Glutamatergic neuron (in vitro differentiated cells): ENCODE data around the gene COPS8. TPM values are rescaled to one million over a fixed set of nuclear protein-coding genes. Genes with fewer than 3 reads are reported as not detected.

ENCODE experiments used
- DNase-seq: peaks from one replicate; pipeline ENCODE4 v3.0.0; 2022
- H3K27ac Mint-ChIP-seq: one replicate; pipeline ENCODE4 v1.8.0; 2020; ENCODE audit warnings: mild to moderate bottlenecking, mixed read lengths, inconsistent platforms; ENCODE audit not compliant: unreplicated experiment
- H3K27me3 Mint-ChIP-seq: one replicate; pipeline ENCODE4 v1.8.0; 2020; ENCODE audit warnings: mild to moderate bottlenecking, moderate library complexity, mixed read lengths, inconsistent platforms; ENCODE audit not compliant: unreplicated experiment
- H3K36me3 Mint-ChIP-seq: one replicate; pipeline ENCODE4 v1.8.0; 2020; ENCODE audit warnings: mild to moderate bottlenecking, mixed read lengths, inconsistent platforms; ENCODE audit not compliant: unreplicated experiment
- H3K4me1 Mint-ChIP-seq: one replicate; pipeline ENCODE4 v1.8.0; 2020; ENCODE audit warnings: mild to moderate bottlenecking, low read depth, mixed read lengths, inconsistent platforms; ENCODE audit not compliant: unreplicated experiment
- H3K4me3 Mint-ChIP-seq: one replicate; pipeline ENCODE4 v1.8.0; 2020; ENCODE audit warnings: mild to moderate bottlenecking, mixed read lengths, inconsistent platforms; ENCODE audit not compliant: unreplicated experiment
- H3K9me3 Mint-ChIP-seq: one replicate; pipeline ENCODE4 v1.8.0; 2020; ENCODE audit warnings: mild to moderate bottlenecking, moderate library complexity, mixed read lengths, inconsistent platforms; ENCODE audit not compliant: unreplicated experiment
- total RNA-seq: library from RNA; stranded (reverse); fragmentation: NEBNext Ultra II Directional; extraction: Animal tissue kit (Norgen Biotek cat#: 25700); gene quantifications from one replicate; pipeline ENCODE4 v1.2.1, GENCODE V29; 2021; ENCODE audit not compliant: unreplicated experiment
- TF ChIP-seq, protein P1 (sequence below): fragments of 200-600 bp; sonication (generic); IDR thresholded peaks from one replicate; pipeline ENCODE4 v1.5.0; 2021; ENCODE audit not compliant: partially characterized antibody, unreplicated experiment

COPS8 gene
- total RNA-seq, 1 donor from 2014 or later: 55.8 TPM

GRCh38 chr2:237102428-237102827, 16.7 kb downstream of the COPS8 start:
- H3K27me3 Mint-ChIP-seq: no peaks in the 10 kb centered on the region
- no peak overlapping the region for H3K27ac Mint-ChIP-seq
- H3K36me3 Mint-ChIP-seq: no peaks in the 10 kb centered on the region
- no peaks in the 10 kb centered on the region for H3K4me1 Mint-ChIP-seq
- DNase-seq: no peak
- TF ChIP-seq, protein P1, sequence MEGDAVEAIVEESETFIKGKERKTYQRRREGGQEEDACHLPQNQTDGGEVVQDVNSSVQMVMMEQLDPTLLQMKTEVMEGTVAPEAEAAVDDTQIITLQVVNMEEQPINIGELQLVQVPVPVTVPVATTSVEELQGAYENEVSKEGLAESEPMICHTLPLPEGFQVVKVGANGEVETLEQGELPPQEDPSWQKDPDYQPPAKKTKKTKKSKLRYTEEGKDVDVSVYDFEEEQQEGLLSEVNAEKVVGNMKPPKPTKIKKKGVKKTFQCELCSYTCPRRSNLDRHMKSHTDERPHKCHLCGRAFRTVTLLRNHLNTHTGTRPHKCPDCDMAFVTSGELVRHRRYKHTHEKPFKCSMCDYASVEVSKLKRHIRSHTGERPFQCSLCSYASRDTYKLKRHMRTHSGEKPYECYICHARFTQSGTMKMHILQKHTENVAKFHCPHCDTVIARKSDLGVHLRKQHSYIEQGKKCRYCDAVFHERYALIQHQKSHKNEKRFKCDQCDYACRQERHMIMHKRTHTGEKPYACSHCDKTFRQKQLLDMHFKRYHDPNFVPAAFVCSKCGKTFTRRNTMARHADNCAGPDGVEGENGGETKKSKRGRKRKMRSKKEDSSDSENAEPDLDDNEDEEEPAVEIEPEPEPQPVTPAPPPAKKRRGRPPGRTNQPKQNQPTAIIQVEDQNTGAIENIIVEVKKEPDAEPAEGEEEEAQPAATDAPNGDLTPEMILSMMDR: no peak
- H3K4me3 Mint-ChIP-seq: no peak overlapping the region
- no peaks in the 10 kb centered on the region for H3K9me3 Mint-ChIP-seq

- DNase-seq: no peak
- no peak overlapping the region for H3K4me3 Mint-ChIP-seq
- no peak overlapping the region for H3K27ac Mint-ChIP-seq
- TF ChIP-seq, protein P1: no peak
- peaks cover 9% of the 10 kb centered on the region for H3K36me3 Mint-ChIP-seq
- no peaks in the 10 kb centered on the region for H3K27me3 Mint-ChIP-seq
- H3K9me3 Mint-ChIP-seq: no peaks in the 10 kb centered on the region
- H3K4me1 Mint-ChIP-seq: no peaks in the 10 kb centered on the region
Measured at GRCh38 chr2:237109421-237109934, 23.8 kb downstream of the COPS8 start.

GRCh38 chr2:237113026-237113795, 27.5 kb downstream of the COPS8 start:
- no peak for DNase-seq
- H3K36me3 Mint-ChIP-seq: peaks cover 8% of the 10 kb centered on the region
- no peaks in the 10 kb centered on the region for H3K9me3 Mint-ChIP-seq
- H3K4me3 Mint-ChIP-seq: no peak overlapping the region
- no peak overlapping the region for H3K27ac Mint-ChIP-seq
- no peaks in the 10 kb centered on the region for H3K27me3 Mint-ChIP-seq
- H3K4me1 Mint-ChIP-seq: no peaks in the 10 kb centered on the region
- TF ChIP-seq, protein P1: no peak

DNA sequence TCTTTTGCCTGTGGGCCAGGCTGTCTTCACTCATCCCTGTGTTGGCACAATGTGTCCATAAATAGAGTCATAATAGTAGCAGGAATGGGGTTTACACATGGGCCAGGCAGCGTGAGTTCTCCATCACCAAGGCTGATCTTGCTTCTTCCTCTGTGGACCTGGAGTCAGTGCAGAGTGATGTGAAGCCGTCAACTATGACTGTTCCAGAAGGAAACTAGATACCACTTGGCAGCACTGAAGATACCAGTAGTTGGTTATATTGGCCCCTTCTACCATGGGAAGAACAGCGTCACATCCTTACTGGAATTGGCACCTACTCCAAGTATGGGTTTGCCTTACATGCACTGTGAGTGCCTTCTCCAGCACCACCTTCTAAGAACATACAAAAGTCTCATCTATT, 30.2 kb downstream of the COPS8 start:
- H3K9me3 Mint-ChIP-seq: peaks cover 2% of the 10 kb centered on the region
- no peaks in the 10 kb centered on the region for H3K4me1 Mint-ChIP-seq
- no peaks in the 10 kb centered on the region for H3K36me3 Mint-ChIP-seq
- TF ChIP-seq, protein P1: no peak
- DNase-seq: no peak
- no peak overlapping the region for H3K27ac Mint-ChIP-seq
- no peak overlapping the region for H3K4me3 Mint-ChIP-seq
- H3K27me3 Mint-ChIP-seq: no peaks in the 10 kb centered on the region

- H3K36me3 Mint-ChIP-seq: no peaks in the 10 kb centered on the region
- H3K4me3 Mint-ChIP-seq: no peak overlapping the region
Measured at GRCh38 chr2:237116431-237116830, 30.7 kb downstream of the COPS8 start.

More at GRCh38 chr2:237116431-237116830, 30.7 kb downstream of the COPS8 start:
- Mint-ChIP-seq H3K27me3 (no peaks in the 10 kb centered on the region), H3K4me1 (no peaks in the 10 kb centered on the region), H3K27ac (no peak overlapping the region), H3K9me3 (peaks cover 2% of the 10 kb centered on the region)
- DNase-seq: no peak
- TF ChIP-seq, protein P1: no peak
